ENCODE results near the gene OR5K4. TPM values are rescaled to one million over a fixed set of nuclear protein-coding genes. Genes with fewer than 3 reads are reported as not detected.

The OR5K4 gene
- polyA plus RNA-seq, 1 donor from 2014 or later = not detected

DNA sequence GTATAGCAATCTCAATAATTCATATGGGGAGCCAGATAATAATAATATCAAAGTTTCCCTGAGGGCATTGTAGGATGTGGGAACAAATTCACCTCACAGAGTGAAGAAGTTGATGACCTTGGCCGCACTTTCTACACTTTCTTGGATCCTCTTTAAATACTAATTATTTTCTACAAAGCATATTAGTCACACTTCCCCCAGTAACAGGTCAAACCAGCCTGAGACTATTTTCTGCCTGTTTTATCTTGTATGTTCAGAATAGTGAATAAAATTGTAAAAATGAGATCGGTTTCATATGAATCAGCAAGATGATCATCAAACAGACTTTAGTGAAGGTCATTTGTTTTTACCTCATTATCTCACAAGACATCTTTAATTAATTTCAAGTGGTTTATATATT is 34.5 kb downstream of the OR5K4 start:
- H3K9ac ChIP-seq (ENCODE audit: low read length) = no peak overlapping the region
- H3K9me2 ChIP-seq (ENCODE audit: insufficient read depth, low read length) = no peaks in the 10 kb centered on the region
- no peaks in the 10 kb centered on the region for H3K79me2 ChIP-seq (replicated peaks; ENCODE audit: insufficient read depth, low read length)
- no peak overlapping the region for H3K27ac ChIP-seq (ENCODE audit: low read length)
- H4K20me1 ChIP-seq (ENCODE audit: insufficient read depth) = no peaks in the 10 kb centered on the region
- TF ChIP-seq RAD21 (conservative IDR thresholded peaks at IDR 0.05) = no peak
- TF ChIP-seq POLR2AphosphoS5 (IDR thresholded peaks at IDR 0.05) = no peak
- no peak for TF ChIP-seq MXI1 (conservative IDR thresholded peaks at IDR 0.05; ENCODE audit: poor library complexity, severe bottlenecking)
- TF ChIP-seq, protein P1, sequence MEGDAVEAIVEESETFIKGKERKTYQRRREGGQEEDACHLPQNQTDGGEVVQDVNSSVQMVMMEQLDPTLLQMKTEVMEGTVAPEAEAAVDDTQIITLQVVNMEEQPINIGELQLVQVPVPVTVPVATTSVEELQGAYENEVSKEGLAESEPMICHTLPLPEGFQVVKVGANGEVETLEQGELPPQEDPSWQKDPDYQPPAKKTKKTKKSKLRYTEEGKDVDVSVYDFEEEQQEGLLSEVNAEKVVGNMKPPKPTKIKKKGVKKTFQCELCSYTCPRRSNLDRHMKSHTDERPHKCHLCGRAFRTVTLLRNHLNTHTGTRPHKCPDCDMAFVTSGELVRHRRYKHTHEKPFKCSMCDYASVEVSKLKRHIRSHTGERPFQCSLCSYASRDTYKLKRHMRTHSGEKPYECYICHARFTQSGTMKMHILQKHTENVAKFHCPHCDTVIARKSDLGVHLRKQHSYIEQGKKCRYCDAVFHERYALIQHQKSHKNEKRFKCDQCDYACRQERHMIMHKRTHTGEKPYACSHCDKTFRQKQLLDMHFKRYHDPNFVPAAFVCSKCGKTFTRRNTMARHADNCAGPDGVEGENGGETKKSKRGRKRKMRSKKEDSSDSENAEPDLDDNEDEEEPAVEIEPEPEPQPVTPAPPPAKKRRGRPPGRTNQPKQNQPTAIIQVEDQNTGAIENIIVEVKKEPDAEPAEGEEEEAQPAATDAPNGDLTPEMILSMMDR (IDR thresholded peaks at IDR 0.05; ENCODE audit: poor library complexity, severe bottlenecking) = no peak
- no peak for TF ChIP-seq TAF1 (IDR thresholded peaks at IDR 0.05; ENCODE audit: low read depth)
- TF ChIP-seq EP300 (conservative IDR thresholded peaks at IDR 0.05; ENCODE audit: poor library complexity, severe bottlenecking) = no peak
- TF ChIP-seq SMC3 (conservative IDR thresholded peaks at IDR 0.05; ENCODE audit: poor library complexity) = no peak
- TF ChIP-seq, protein P2, sequence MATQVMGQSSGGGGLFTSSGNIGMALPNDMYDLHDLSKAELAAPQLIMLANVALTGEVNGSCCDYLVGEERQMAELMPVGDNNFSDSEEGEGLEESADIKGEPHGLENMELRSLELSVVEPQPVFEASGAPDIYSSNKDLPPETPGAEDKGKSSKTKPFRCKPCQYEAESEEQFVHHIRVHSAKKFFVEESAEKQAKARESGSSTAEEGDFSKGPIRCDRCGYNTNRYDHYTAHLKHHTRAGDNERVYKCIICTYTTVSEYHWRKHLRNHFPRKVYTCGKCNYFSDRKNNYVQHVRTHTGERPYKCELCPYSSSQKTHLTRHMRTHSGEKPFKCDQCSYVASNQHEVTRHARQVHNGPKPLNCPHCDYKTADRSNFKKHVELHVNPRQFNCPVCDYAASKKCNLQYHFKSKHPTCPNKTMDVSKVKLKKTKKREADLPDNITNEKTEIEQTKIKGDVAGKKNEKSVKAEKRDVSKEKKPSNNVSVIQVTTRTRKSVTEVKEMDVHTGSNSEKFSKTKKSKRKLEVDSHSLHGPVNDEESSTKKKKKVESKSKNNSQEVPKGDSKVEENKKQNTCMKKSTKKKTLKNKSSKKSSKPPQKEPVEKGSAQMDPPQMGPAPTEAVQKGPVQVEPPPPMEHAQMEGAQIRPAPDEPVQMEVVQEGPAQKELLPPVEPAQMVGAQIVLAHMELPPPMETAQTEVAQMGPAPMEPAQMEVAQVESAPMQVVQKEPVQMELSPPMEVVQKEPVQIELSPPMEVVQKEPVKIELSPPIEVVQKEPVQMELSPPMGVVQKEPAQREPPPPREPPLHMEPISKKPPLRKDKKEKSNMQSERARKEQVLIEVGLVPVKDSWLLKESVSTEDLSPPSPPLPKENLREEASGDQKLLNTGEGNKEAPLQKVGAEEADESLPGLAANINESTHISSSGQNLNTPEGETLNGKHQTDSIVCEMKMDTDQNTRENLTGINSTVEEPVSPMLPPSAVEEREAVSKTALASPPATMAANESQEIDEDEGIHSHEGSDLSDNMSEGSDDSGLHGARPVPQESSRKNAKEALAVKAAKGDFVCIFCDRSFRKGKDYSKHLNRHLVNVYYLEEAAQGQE (IDR thresholded peaks at IDR 0.05; ENCODE audit: borderline replicate concordance) = no peak
- TF ChIP-seq EZH2 (IDR thresholded peaks at IDR 0.05; ENCODE audit: borderline replicate concordance, insufficient read depth, low read length, poor library complexity, severe bottlenecking) = no peak
- no peaks in the 10 kb centered on the region for H3K27me3 ChIP-seq (ENCODE audit: insufficient read depth, low read depth, low read length)
- no peaks in the 10 kb centered on the region for H3F3A ChIP-seq (ENCODE audit: insufficient read depth, low read length, poor library complexity, severe bottlenecking)
- H3K9me3 ChIP-seq (ENCODE audit: low read length) = no peaks in the 10 kb centered on the region
- no peak overlapping the region for H2AFZ ChIP-seq (ENCODE audit: low read depth, low read length)
- H3K4me3 ChIP-seq (ENCODE audit: low read length) = no peak overlapping the region
- H3K4me2 ChIP-seq (ENCODE audit: low read length) = no peak overlapping the region
- no peaks in the 10 kb centered on the region for H3K36me3 ChIP-seq (ENCODE audit: insufficient read depth, low read length)

DNA sequence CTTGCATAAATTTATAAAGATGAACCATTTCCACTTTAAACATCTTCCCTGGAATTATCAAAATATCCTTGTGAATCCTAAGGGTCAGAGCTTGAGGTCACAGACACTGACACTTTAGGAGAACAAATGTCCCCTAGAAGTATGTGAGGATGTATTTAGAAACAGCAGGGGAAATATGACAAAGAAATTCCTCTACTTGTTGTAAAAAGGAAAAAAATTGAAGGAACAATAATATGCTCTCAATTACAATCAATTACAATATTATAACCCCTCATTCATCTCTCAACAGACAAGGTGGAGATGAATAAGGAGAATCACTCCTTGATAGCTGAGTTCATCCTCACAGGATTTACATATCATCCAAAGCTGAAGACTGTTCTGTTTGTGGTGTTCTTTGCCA is 36.7 kb downstream of the OR5K4 start, which contains the start of gene OR5K3:
Gene OR5K3 (plus strand): TSS at position 301 of the 400 bp plus-strand sequence. CDS start 0 bp downstream, at position 301.
- Histone ChIP-seq H3K36me3 (ENCODE audit: insufficient read depth, low read length) (no peaks in the 10 kb centered on the region), H3K4me2 (ENCODE audit: low read length) (no peak within 1 kb of the TSS), H3K27me3 (ENCODE audit: insufficient read depth, low read depth, low read length) (no peaks in the 10 kb centered on the region), H3K27ac (ENCODE audit: low read length) (no peak within 1 kb of the TSS), H3K9ac (ENCODE audit: low read length) (no peak within 1 kb of the TSS), H3K9me3 (ENCODE audit: low read length) (no peaks in the 10 kb centered on the region), H3K4me3 (ENCODE audit: low read length) (no peak within 1 kb of the TSS), H4K20me1 (ENCODE audit: insufficient read depth) (no peaks in the 10 kb centered on the region), H3K9me2 (ENCODE audit: insufficient read depth, low read length) (no peaks in the 10 kb centered on the region), H3K79me2 (replicated peaks; ENCODE audit: insufficient read depth, low read length) (no peaks in the 10 kb centered on the region), H3F3A (ENCODE audit: insufficient read depth, low read length, poor library complexity, severe bottlenecking) (no peaks in the 10 kb centered on the region), H2AFZ (ENCODE audit: low read depth, low read length) (no peak within 1 kb of the TSS)
- TF ChIP-seq, protein P2 (IDR thresholded peaks at IDR 0.05; ENCODE audit: borderline replicate concordance) = no peak
- TF ChIP-seq POLR2AphosphoS5 (IDR thresholded peaks at IDR 0.05) = no peak
